Dendritic cell treated with granulocyte-macrophage colony-stimulating factor and Interleukin-4, amounts not matched to agents 40 ng/mL and 50 ng/mL, for 4 days (primary cell): ENCODE measurements around the gene POU2F3.

Source experiments
- H3K27ac Mint-ChIP-seq: one replicate; pipeline ENCODE4 v1.8.0; 2022; ENCODE audit warnings: mild to moderate bottlenecking, mixed read lengths
- H3K27me3 Mint-ChIP-seq: one replicate; pipeline ENCODE4 v1.8.0; 2022; ENCODE audit warnings: mild to moderate bottlenecking, mixed read lengths
- H3K36me3 Mint-ChIP-seq: one replicate; pipeline ENCODE4 v1.8.0; 2022; ENCODE audit warnings: low read depth, mixed read lengths
- H3K4me1 Mint-ChIP-seq: one replicate; pipeline ENCODE4 v1.8.0; 2022; ENCODE audit warnings: low read depth, mixed read lengths
- H3K4me3 Mint-ChIP-seq: one replicate; pipeline ENCODE4 v1.8.0; 2022; ENCODE audit warnings: mild to moderate bottlenecking, moderate library complexity, mixed read lengths
- H3K9me3 Mint-ChIP-seq: one replicate; pipeline ENCODE4 v1.8.0; 2022; ENCODE audit warnings: mixed read lengths
- intact Hi-C: fragments of 100-400 bp; cut with micrococcal nuclease; formaldehyde crosslinking; loops from one replicate; pipeline ENCODE4 v1.15.0; 2022

Gene POU2F3

GRCh38 chr11:120239713-120240640, at the start of gene POU2F3:
POU2F3 (plus strand) TSS chr11:120240140; CDS start chr11:120240344, 204 bp downstream.
- intact Hi-C loops, result no loop called here
- peaks cover 90% of the 10 kb centered on the region for H3K27me3 Mint-ChIP-seq
- no peak within 1 kb of the TSS for H3K4me3 Mint-ChIP-seq
- H3K36me3 Mint-ChIP-seq, result no peaks in the 10 kb centered on the region
- no peak within 1 kb of the TSS for H3K27ac Mint-ChIP-seq
- H3K4me1 Mint-ChIP-seq, result no peaks in the 10 kb centered on the region
- no peaks in the 10 kb centered on the region for H3K9me3 Mint-ChIP-seq

GRCh38 chr11:120191058-120191457, 48.9 kb upstream of the POU2F3 start:
- no peak overlapping the region for H3K4me3 Mint-ChIP-seq
- no peaks in the 10 kb centered on the region for H3K9me3 Mint-ChIP-seq
- peaks cover 15% of the 10 kb centered on the region for H3K4me1 Mint-ChIP-seq
- H3K36me3 Mint-ChIP-seq, result no peaks in the 10 kb centered on the region
- intact Hi-C loops, result no loop called here
- H3K27ac Mint-ChIP-seq, result no peak overlapping the region
- peaks cover 58% of the 10 kb centered on the region for H3K27me3 Mint-ChIP-seq

DNA sequence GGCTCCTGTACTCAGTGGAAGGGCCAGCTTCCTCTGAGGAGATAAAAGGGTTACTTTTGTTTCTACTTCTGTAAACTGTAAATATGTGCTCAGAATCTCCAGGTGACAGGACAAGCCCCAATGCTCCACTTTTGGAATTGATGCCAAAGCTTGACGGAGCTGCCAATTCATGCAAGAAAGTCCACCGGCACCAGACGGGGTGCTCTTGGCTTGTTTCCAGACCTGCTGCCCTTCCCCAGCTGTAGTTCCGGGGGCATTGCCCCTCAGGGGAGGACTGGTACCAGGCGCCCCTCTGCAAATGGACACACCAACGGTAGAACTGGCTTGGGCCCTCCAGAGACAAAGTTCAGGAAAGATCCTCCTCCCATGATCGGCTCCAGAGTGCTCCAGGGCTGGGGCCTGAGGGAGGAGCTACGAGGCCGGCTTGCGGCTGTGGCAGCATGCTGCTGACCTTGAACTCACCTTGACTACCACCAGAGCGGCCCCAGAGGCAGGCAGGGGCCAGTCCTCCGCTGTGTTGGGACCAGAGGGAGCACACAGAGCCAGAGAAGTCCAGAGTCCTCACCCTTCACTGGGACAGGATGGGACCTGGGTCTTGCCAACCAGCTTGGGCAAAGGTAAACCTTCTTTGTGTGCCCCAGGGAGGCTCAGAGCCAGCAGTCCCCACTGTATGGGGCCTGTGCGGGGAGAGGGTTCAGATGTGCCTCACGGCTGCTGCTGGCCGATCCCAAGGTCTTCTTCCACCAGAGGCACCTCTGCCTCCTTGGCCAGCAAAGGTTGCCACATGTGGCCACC, 46.9 kb upstream of the POU2F3 start:
- Mint-ChIP-seq H3K27me3 (peaks cover 65% of the 10 kb centered on the region), H3K36me3 (no peaks in the 10 kb centered on the region), H3K4me1 (peaks cover 5% of the 10 kb centered on the region), H3K27ac (no peak overlapping the region), H3K9me3 (no peaks in the 10 kb centered on the region), H3K4me3 (no peak overlapping the region)
- intact Hi-C loops, result no loop called here

DNA sequence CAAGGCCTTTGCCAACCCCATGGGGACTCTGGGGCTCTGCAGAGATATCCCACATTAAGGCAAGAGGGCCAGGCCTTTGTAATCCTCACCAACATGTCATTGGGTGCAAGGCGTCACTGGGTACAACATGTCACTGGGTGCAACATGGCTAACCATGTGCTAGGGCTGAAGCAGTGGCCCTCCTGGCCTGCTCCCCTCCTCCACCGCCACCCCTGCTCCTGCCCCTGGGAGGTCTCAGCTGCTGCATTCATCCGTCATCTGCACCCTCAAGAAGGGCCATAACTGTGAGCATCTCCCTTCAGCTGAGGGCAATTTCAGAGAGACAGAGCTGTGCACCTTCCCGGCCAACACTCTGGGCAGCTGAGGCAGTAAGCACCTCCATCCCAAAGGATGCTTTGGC, 45.8 kb upstream of the POU2F3 start:
- no peaks in the 10 kb centered on the region for H3K36me3 Mint-ChIP-seq
- intact Hi-C loops, result no loop called here
- H3K9me3 Mint-ChIP-seq, result no peaks in the 10 kb centered on the region
- H3K27me3 Mint-ChIP-seq, result peaks cover 57% of the 10 kb centered on the region
- H3K4me3 Mint-ChIP-seq, result no peak overlapping the region
- H3K27ac Mint-ChIP-seq, result no peak overlapping the region
- peaks cover 9% of the 10 kb centered on the region for H3K4me1 Mint-ChIP-seq

- Mint-ChIP-seq H3K27me3 (peaks cover 56% of the 10 kb centered on the region), H3K36me3 (no peaks in the 10 kb centered on the region), H3K4me1 (peaks cover 7% of the 10 kb centered on the region), H3K4me3 (no peak overlapping the region), H3K9me3 (no peaks in the 10 kb centered on the region), H3K27ac (no peak overlapping the region)
- intact Hi-C loops, result no loop called here
Measured at GRCh38 chr11:120195601-120196320, 44.2 kb upstream of the POU2F3 start.

- peaks cover 54% of the 10 kb centered on the region for H3K27me3 Mint-ChIP-seq
- no peaks in the 10 kb centered on the region for H3K36me3 Mint-ChIP-seq
- no peak overlapping the region for H3K4me3 Mint-ChIP-seq
- peaks cover 6% of the 10 kb centered on the region for H3K4me1 Mint-ChIP-seq
- H3K9me3 Mint-ChIP-seq, result no peaks in the 10 kb centered on the region
- intact Hi-C loops, result no loop called here
- H3K27ac Mint-ChIP-seq, result no peak overlapping the region
Measured at GRCh38 chr11:120196826-120197225, 43.1 kb upstream of the POU2F3 start.

DNA sequence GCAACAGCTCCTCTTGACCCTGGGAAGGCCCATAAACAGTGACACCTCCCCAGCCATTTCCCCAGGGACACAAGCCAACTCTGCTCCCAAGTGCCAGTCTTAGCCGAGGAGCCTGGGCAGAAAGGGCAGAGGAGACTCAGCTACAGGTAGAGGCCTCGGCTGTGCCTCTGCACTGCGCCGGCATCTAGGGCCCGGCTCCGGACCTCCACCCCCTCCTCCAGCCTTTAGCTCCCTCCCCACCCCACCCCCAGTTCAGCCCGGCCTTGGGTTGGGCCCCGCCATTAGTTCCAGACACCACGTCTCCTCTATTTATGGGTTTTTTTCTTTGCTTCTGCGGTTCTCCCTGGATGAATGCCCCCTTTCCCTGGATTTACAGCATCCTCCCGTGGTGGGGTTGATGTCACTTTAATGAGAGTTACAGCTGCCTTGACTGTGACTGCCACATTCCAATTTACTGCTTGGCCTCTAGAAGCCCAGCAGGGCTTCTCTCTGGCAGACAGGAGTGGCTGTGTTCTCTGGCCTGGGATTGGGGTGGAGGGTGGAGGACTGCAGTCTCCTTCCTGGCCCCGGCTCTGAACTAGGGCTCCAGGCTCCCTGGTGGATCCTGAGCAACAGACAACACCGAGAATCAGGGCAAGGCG, 42.6 kb upstream of the POU2F3 start:
- Mint-ChIP-seq H3K27me3 (peaks cover 51% of the 10 kb centered on the region), H3K9me3 (no peaks in the 10 kb centered on the region), H3K27ac (no peak overlapping the region), H3K4me3 (no peak overlapping the region), H3K4me1 (peaks cover 6% of the 10 kb centered on the region), H3K36me3 (no peaks in the 10 kb centered on the region)
- intact Hi-C loops, result no loop called here

DNA sequence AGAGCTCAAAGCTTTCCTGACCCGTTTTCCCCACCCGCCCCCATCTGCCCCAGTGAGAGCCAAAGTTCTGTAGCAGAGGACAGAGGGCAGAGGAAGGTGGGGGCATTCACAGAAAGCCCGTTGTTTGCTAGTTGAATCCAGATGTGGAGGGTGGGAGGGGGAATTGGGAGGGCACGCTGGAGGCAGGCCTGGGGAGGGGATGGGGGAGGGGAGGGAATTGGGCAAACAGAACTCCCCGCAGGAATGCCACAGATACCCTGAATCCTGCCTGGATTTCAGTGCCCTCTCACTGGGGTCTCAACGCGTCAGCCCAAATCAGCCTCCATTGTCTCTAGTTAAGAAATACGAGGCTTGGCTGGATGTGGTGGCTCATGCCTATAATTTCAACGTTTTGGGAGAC, 42.0 kb upstream of the POU2F3 start:
- no peak overlapping the region for H3K27ac Mint-ChIP-seq
- no peaks in the 10 kb centered on the region for H3K36me3 Mint-ChIP-seq
- intact Hi-C loops, result no loop called here

GRCh38 chr11:120198403-120198786, 41.5 kb upstream of the POU2F3 start:
- H3K9me3 Mint-ChIP-seq, result no peaks in the 10 kb centered on the region
- H3K36me3 Mint-ChIP-seq, result no peaks in the 10 kb centered on the region
- intact Hi-C loops, result no loop called here
- H3K27me3 Mint-ChIP-seq, result peaks cover 44% of the 10 kb centered on the region
- H3K27ac Mint-ChIP-seq, result no peak overlapping the region
- H3K4me3 Mint-ChIP-seq, result no peak overlapping the region
- H3K4me1 Mint-ChIP-seq, result peaks cover 6% of the 10 kb centered on the region

More for the DNA sequence above, 42.0 kb upstream of the POU2F3 start:
- Mint-ChIP-seq H3K4me1 (peaks cover 6% of the 10 kb centered on the region), H3K9me3 (no peaks in the 10 kb centered on the region), H3K27me3 (peaks cover 48% of the 10 kb centered on the region), H3K4me3 (no peak overlapping the region)

GRCh38 chr11:120198787-120199469, 41.0 kb upstream of the POU2F3 start:
- no peaks in the 10 kb centered on the region for H3K9me3 Mint-ChIP-seq
- no peak overlapping the region for H3K27ac Mint-ChIP-seq
- H3K4me3 Mint-ChIP-seq, result no peak overlapping the region
- H3K27me3 Mint-ChIP-seq, result peaks cover 42% of the 10 kb centered on the region
- intact Hi-C loops, result no loop called here
- no peaks in the 10 kb centered on the region for H3K36me3 Mint-ChIP-seq
- H3K4me1 Mint-ChIP-seq, result peaks cover 6% of the 10 kb centered on the region

- H3K4me3 Mint-ChIP-seq, result no peak overlapping the region
- no peaks in the 10 kb centered on the region for H3K9me3 Mint-ChIP-seq
- H3K4me1 Mint-ChIP-seq, result peaks cover 6% of the 10 kb centered on the region
- no peaks in the 10 kb centered on the region for H3K36me3 Mint-ChIP-seq
- H3K27ac Mint-ChIP-seq, result no peak overlapping the region
- intact Hi-C loops, result no loop called here
- H3K27me3 Mint-ChIP-seq, result peaks cover 41% of the 10 kb centered on the region
Measured at GRCh38 chr11:120199613-120200012, 40.3 kb upstream of the POU2F3 start.

DNA sequence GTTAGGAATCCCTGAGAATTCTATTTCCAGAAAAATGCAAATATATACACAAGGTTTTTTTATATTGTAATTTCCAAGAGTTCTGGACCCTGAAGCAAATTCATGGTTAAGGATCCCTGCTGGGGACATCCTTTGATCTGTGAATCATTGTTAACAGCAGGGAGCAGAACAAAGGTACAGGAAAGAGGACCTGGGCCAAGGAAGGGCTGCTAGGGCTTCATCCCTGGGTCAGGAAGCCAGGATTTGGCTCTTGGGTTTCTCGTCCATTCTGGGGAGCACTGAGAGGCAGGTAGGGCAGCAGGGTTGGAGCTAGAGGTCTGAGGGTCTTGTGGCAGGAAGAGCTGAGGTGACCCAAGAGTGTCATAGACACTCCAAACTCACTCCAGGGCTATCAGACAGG, 39.3 kb upstream of the POU2F3 start:
- H3K27me3 Mint-ChIP-seq, result peaks cover 41% of the 10 kb centered on the region
- no peaks in the 10 kb centered on the region for H3K9me3 Mint-ChIP-seq
- H3K4me3 Mint-ChIP-seq, result no peak overlapping the region
- no peaks in the 10 kb centered on the region for H3K36me3 Mint-ChIP-seq
- H3K4me1 Mint-ChIP-seq, result peaks cover 16% of the 10 kb centered on the region
- intact Hi-C loops, result no loop called here
- H3K27ac Mint-ChIP-seq, result no peak overlapping the region

DNA sequence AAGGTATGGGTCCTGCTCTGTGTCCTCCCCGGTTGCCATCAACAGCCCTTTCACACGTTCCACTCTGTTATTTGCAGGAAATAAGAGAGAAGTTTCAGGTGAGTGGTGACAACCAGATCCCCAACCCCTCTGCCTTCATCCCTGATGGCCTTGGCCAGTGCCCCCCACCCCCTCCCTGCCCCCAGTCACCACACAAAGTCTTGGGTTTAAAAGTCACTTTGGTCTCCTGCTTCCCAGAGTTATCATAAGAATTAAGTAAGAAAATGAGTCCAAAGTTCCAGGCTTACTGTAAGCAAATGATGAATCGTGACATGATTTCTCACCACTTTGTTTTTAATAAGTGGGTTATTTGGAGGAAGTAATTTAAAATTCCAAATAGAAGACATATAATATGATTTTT, 38.3 kb upstream of the POU2F3 start:
- intact Hi-C loops, result no loop called here
- H3K9me3 Mint-ChIP-seq, result no peaks in the 10 kb centered on the region
- H3K27me3 Mint-ChIP-seq, result peaks cover 36% of the 10 kb centered on the region
- H3K4me1 Mint-ChIP-seq, result peaks cover 26% of the 10 kb centered on the region
- H3K4me3 Mint-ChIP-seq, result no peak overlapping the region
- H3K36me3 Mint-ChIP-seq, result no peaks in the 10 kb centered on the region
- H3K27ac Mint-ChIP-seq, result no peak overlapping the region
